Fibroblast of mammary gland (primary cell): ENCODE data around the gene MMP13.

Experiments
- DNase-seq: peaks from one replicate; pipeline ENCODE4 v3.0.0-alpha.2; 2010; ENCODE audit warnings: low read depth
- H3K4me3 ChIP-seq: 2 replicates; pipeline ENCODE4 v1.5.1; 2011; ENCODE audit warnings: low read depth, mild to moderate bottlenecking, low read length, moderate library complexity; ENCODE audit not compliant: control insufficient read depth
- TF ChIP-seq, protein P1 (sequence below): conservative IDR thresholded peaks from 2 replicates; pipeline ENCODE4 v1.5.1; 2011; ENCODE audit warnings: low read depth, low read length, inconsistent platforms; ENCODE audit not compliant: control insufficient read depth, insufficient read depth

The MMP13 gene

DNA sequence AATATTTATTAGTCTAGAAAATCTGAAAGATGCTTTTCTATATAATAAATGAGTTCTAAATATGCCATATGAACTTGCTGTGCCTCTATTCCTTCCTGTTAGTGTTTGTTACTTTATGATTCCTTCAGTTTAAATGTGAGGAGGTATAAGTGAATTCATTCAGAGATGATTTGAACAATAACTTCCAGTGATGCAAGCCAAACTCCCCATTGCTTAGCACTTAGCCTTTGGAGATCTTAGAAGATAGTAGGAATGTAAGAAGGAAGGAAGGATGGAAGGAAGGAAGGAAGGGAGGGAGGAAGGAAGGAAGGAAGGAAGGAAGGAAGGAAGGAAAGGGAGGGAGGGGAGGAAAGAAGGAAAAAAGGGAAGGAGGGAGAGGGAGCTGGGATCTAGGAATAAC, 25.1 kb downstream of the MMP13 start:
- no peak overlapping the region for H3K4me3 ChIP-seq
- no peak for DNase-seq
- TF ChIP-seq, protein P1, sequence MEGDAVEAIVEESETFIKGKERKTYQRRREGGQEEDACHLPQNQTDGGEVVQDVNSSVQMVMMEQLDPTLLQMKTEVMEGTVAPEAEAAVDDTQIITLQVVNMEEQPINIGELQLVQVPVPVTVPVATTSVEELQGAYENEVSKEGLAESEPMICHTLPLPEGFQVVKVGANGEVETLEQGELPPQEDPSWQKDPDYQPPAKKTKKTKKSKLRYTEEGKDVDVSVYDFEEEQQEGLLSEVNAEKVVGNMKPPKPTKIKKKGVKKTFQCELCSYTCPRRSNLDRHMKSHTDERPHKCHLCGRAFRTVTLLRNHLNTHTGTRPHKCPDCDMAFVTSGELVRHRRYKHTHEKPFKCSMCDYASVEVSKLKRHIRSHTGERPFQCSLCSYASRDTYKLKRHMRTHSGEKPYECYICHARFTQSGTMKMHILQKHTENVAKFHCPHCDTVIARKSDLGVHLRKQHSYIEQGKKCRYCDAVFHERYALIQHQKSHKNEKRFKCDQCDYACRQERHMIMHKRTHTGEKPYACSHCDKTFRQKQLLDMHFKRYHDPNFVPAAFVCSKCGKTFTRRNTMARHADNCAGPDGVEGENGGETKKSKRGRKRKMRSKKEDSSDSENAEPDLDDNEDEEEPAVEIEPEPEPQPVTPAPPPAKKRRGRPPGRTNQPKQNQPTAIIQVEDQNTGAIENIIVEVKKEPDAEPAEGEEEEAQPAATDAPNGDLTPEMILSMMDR = no peak

DNA sequence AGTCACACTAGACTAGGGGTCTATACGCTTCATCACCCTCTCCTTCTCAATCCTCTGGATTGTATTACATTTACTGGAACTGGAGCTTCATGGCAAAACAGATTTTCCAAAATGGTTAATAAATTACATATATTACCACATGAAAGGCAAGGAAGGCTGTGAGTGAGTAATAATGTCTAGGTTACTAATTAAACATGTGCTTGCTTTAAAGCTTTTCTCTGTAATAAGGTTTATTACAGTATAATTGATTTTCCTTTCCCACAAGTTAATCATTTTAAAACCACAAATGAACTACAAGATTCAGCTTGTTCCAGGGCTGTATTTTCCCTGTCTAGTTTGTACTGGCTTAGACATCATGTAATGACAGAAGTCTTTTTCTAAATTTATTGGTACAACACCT, 25.6 kb downstream of the MMP13 start:
- DNase-seq = no peak
- TF ChIP-seq, protein P1 = no peak
- no peak overlapping the region for H3K4me3 ChIP-seq

DNA sequence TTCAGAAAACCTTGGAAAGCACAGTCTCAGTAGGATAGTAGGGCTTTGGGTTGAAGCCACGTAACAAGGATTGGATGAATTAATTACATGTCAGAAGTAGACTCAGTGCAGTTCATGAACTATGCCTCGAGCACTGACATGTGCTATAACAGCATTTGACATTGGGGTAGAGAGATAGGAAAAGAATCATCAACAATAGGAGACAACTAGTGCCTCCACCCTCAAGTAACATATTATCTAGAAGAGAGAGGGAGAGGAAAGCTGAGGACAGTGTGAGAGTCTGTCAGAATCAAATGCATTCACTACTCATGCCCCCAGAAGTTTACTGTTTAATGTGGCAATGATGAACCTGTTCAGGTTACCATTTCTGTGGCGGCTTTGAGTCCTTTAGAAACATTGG, 26.4 kb downstream of the MMP13 start:
- DNase-seq = no peak
- TF ChIP-seq, protein P1 = no peak
- H3K4me3 ChIP-seq = no peak overlapping the region

DNA sequence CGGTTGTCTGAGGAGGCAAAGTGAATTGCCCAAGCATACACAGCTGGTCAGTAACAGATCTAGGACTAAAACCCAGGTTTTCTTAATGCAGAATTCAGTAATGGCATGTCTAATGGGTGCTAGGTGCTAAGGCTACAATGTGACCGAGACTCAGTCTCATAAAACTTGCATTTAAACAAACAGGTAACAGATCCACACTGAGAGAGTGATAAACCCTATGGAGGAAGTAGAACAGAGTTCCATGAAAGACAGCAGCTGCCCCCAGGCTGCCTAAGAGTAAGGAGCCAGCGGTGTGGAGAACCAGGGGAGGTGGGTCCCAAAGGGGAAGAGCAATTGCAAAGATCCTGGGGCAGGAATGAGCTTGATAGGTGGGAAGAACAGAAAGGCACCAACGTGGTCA, 27.3 kb downstream of the MMP13 start:
- no peak overlapping the region for H3K4me3 ChIP-seq
- TF ChIP-seq, protein P1 = no peak
- no peak for DNase-seq

DNA sequence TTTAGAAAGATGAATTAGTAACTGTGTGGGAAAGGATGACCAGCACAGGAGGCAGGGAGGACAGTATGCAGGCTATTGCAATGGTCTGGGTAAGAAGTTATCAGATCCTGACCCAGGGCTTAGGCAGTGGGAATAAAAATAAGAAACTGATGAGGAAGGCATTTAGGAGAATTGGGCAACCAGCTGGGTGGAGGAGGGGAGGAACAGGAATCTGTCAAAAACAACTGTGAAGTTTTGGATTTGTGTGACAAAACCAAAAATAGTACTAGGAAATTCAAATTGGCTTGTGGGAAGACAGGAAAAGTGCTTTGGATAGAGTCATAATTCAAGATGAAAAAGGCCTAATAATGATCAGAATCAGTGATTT, 27.9 kb downstream of the MMP13 start:
- DNase-seq = no peak
- TF ChIP-seq, protein P1 = no peak
- no peak overlapping the region for H3K4me3 ChIP-seq

DNA sequence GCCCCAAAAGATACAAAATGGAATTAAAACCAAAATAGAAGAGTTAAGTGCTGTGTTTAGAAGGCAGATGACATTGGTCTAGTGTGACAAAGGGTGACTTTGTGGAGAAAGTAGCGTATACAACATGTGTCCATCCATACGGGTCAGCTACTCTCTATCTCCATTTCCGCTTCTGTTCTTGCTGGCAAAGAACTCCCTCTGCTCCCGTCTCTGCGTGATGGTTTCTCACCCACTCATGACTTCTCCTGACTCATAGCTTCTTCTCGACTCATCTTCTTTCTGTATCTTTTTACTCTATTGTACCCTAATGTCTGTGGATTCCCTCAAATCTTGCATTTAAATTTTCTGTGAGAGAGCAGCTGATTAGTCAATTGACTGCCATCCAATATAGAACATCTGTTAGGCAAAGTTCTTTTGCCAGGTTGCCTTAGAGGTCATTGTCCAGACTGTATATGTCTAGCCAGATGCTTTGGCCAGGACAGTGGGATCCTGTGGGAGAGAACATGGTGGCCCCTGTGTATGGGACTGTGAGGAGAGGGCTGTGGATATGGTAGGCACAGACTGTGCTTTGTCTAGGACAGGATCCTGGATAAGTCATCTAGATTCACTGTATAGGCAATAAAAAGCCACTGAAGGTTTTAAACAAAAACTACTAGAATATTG, 28.4 kb downstream of the MMP13 start:
- peak; percentile 11 for DNase-seq
- no peak overlapping the region for H3K4me3 ChIP-seq
- TF ChIP-seq, protein P1 = no peak

DNA sequence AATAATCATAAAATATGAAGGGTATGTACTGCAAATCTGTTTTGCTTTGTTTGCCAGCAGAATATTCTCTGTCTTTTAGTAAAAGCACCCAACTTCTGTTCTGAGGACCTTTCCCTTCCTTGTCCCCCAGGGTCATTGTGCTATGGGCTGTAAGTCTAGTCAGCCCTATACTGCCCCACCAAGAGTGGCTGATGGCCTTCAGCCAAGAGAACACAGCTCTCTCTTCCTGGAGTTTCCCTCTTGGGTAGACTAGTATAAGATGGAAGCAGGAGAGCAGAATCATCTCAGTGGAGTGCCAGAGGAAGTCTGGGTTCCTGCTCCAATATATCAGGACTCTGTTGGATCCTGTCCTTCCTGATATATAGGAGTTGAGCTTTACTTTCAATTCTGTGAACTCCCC, 29.0 kb downstream of the MMP13 start:
- no peak overlapping the region for H3K4me3 ChIP-seq
- TF ChIP-seq, protein P1 = no peak
- DNase-seq = no peak
